Neural cell (in vitro differentiated cells): ENCODE measurements around the gene UNKL.

Source experiments
- CTCF ChIP-seq: fragments of 450-650 bp; IDR thresholded peaks from 2 replicates; pipeline ENCODE4 v1.5.1; 2014; ENCODE audit warnings: antibody characterized with exemption, mild to moderate bottlenecking, moderate library complexity; ENCODE audit not compliant: poor library complexity, severe bottlenecking
- POLR2AphosphoS5 ChIP-seq: IDR thresholded peaks from 2 replicates; pipeline ENCODE4 v1.6.1; 2012

- no peak for TF ChIP-seq POLR2AphosphoS5
- TF ChIP-seq CTCF = no peak
Observed at GRCh38 chr16:1383556-1383955, 30.9 kb downstream of the UNKL start.
